Colonic mucosa (tissue), 4 donors: ENCODE results near the gene PPL. TPM values are rescaled to one million over a fixed set of nuclear protein-coding genes. Genes with fewer than 3 reads are reported as not detected.

ENCODE experiments used
- DNase-seq: peaks from one replicate; pipeline ENCODE4 v3.0.0-alpha.2; 2020
- H3K27ac ChIP-seq: fragments of 200-600 bp; one replicate; pipeline ENCODE4 v1.8.0; 2021
- H3K27me3 ChIP-seq: fragments of 200-600 bp; one replicate; pipeline ENCODE4 v1.8.0; 2021
- H3K36me3 ChIP-seq: fragments of 200-600 bp; one replicate; pipeline ENCODE4 v1.8.0; 2021
- H3K4me1 ChIP-seq: fragments of 200-600 bp; one replicate; pipeline ENCODE4 v1.8.0; 2021; ENCODE audit warnings: mild to moderate bottlenecking
- H3K4me3 ChIP-seq: fragments of 200-600 bp; one replicate; pipeline ENCODE4 v1.8.0; 2021
- H3K9ac ChIP-seq, 2 donors: one replicate each; pipeline ENCODE4 v1.7.0; 2013; ENCODE audit warnings: control low read depth in 2 of 2, low read depth in 2 of 2, low read length in 2 of 2
- H3K9me3 ChIP-seq: fragments of 200-600 bp; one replicate; pipeline ENCODE4 v1.8.0; 2021
- CTCF ChIP-seq: fragments of 200-600 bp; IDR thresholded peaks from one replicate; pipeline ENCODE4 v1.8.0; 2022; ENCODE audit warnings: antibody characterized with exemption, mild to moderate bottlenecking
- intact Hi-C: fragments of 100-400 bp; cut with DNase I; formaldehyde crosslinking; loops from one replicate; pipeline ENCODE4 v1.14.1; 2022
- total RNA-seq, 2 donors: library from RNA; stranded (reverse); fragmentation: NEBNext Ultra II Directional in 1 of 2; extraction: Animal tissue kit (Norgen Biotek cat#: 25700) in 1 of 2; gene quantifications; one replicate each; pipeline ENCODE4 v1.2.1, GENCODE V29; 2021
- donor health status: healthy.
- donor health status: DM: no; HTN: no; CAD: no.
- donor health status: DM: no; HTN: no; CAD: no.

The PPL gene
- total RNA-seq, 2 donors from 2014 or later: 11.5 to 14.1 TPM

- no peak for DNase-seq
- no peaks in the 10 kb centered on the region for H3K27me3 ChIP-seq
- intact Hi-C loops: no loop called here
- peaks cover 26% of the 10 kb centered on the region for H3K36me3 ChIP-seq
- H3K4me3 ChIP-seq: no peak overlapping the region
- no peak overlapping the region for H3K27ac ChIP-seq
- H3K4me1 ChIP-seq: no peaks in the 10 kb centered on the region
- no peak overlapping the region for H3K9ac ChIP-seq
- no peak for TF ChIP-seq CTCF
- no peaks in the 10 kb centered on the region for H3K9me3 ChIP-seq
These were observed 77.6 kb downstream of the PPL start for GRCh38 chr16:4859190-4859899.

GRCh38 chr16:4855804-4856203, 81.1 kb downstream of the PPL start:
- DNase-seq: no peak
- Histone ChIP-seq H3K27me3 (no peaks in the 10 kb centered on the region), H3K9ac (no peak overlapping the region), H3K4me3 (no peak overlapping the region), H3K9me3 (no peaks in the 10 kb centered on the region), H3K27ac (no peak overlapping the region), H3K36me3 (peaks cover 23% of the 10 kb centered on the region), H3K4me1 (peaks cover 4% of the 10 kb centered on the region)
- intact Hi-C loops: no loop called here
- no peak for TF ChIP-seq CTCF

- no peak overlapping the region for H3K9ac ChIP-seq
These were observed 81.6 kb downstream of the PPL start for GRCh38 chr16:4855371-4855770.

GRCh38 chr16:4852221-4852872, 84.6 kb downstream of the PPL start:
- peak overlapping the region; percentile 24 for H3K27ac ChIP-seq
- peaks cover 10% of the 10 kb centered on the region for H3K36me3 ChIP-seq
- no peak overlapping the region for H3K9ac ChIP-seq
- DNase-seq: peak; percentile 43
- no peaks in the 10 kb centered on the region for H3K27me3 ChIP-seq
- H3K9me3 ChIP-seq: no peaks in the 10 kb centered on the region
- intact Hi-C loops: no loop called here
- no peak overlapping the region for H3K4me3 ChIP-seq
- H3K4me1 ChIP-seq: peaks cover 24% of the 10 kb centered on the region
- TF ChIP-seq CTCF: no peak

More at GRCh38 chr16:4855371-4855770, 81.6 kb downstream of the PPL start:
- no peak overlapping the region for H3K27ac ChIP-seq
- TF ChIP-seq CTCF: no peak
- peaks cover 8% of the 10 kb centered on the region for H3K4me1 ChIP-seq
- H3K9me3 ChIP-seq: no peaks in the 10 kb centered on the region
- no peaks in the 10 kb centered on the region for H3K27me3 ChIP-seq
- H3K4me3 ChIP-seq: no peak overlapping the region
- intact Hi-C loops: no loop called here
- H3K36me3 ChIP-seq: peaks cover 18% of the 10 kb centered on the region
- DNase-seq: no peak

GRCh38 chr16:4850211-4850610, 86.7 kb downstream of the PPL start:
- Histone ChIP-seq H3K27ac (no peak overlapping the region), H3K36me3 (peaks cover 9% of the 10 kb centered on the region), H3K4me3 (no peak overlapping the region), H3K4me1 (peaks cover 34% of the 10 kb centered on the region), H3K27me3 (no peaks in the 10 kb centered on the region), H3K9me3 (no peaks in the 10 kb centered on the region), H3K9ac (no peak overlapping the region)
- no peak for TF ChIP-seq CTCF
- intact Hi-C loops: no loop called here
- DNase-seq: no peak
